Panc1 (cell line): ENCODE data around the gene SLC6A11. TPM values are rescaled to one million over a fixed set of nuclear protein-coding genes. Genes with fewer than 3 reads are reported as not detected.

ENCODE experiments used
- ATAC-seq: fragments of 200-7000 bp; cut with Tn5 transposase; 2 replicates; pipeline ENCODE4 v1.9.1; 2020; ENCODE audit warnings: mild to moderate bottlenecking, moderate library complexity
- BruUV-seq: library from RNA; stranded (reverse); fragments of 400-500 nt; replicated peaks from 2 replicates; lab custom pipeline; 2021; lab: Mats Ljungman, UMichigan
- CTCF ChIA-PET: fragments of 300-600 bp; sonication (Branson Sonifier 250); formaldehyde crosslinking; loops from one replicate; lab custom pipeline; 2022; ENCODE audit warnings: antibody characterized with exemption; lab: Charles Lee
- POLR2A ChIA-PET: fragments of 300-600 bp; sonication (Branson Sonifier 250); formaldehyde crosslinking; loops from one replicate; lab custom pipeline; 2022; ENCODE audit warnings: antibody characterized with exemption; lab: Charles Lee
- DNase-seq: peaks from one replicate; pipeline ENCODE4 v3.0.0-alpha.2; 2010; ENCODE audit warnings: low read depth, low spot score
- H3K27ac ChIP-seq: 2 replicates; pipeline ENCODE4 v1.5.1; 2011; ENCODE audit warnings: mild to moderate bottlenecking, low read length, inconsistent platforms
- H3K27me3 ChIP-seq: fragments of 200-500 bp; sonication (Bioruptor generic); 2 replicates; pipeline ENCODE4 v1.6.0; 2014; ENCODE audit warnings: low read length, inconsistent platforms; ENCODE audit not compliant: control insufficient read depth, insufficient read depth
- H3K36me3 ChIP-seq: fragments of 200-500 bp; sonication (Bioruptor generic); 2 replicates; pipeline ENCODE4 v1.5.1; 2014; ENCODE audit warnings: inconsistent platforms, mild to moderate bottlenecking, low read length, moderate library complexity; ENCODE audit not compliant: control insufficient read depth, insufficient read depth
- H3K4me1 ChIP-seq: 2 replicates; pipeline ENCODE4 v1.5.1; 2011; ENCODE audit warnings: inconsistent platforms, mild to moderate bottlenecking, low read length, moderate library complexity; ENCODE audit not compliant: control insufficient read depth, insufficient read depth
- H3K4me3 ChIP-seq, 2 experiments: 2 replicates each; pipeline ENCODE4 v1.5.1; 2011 to 2012; ENCODE audit warnings: low read depth in 2 of 2, low read length in 2 of 2, mild to moderate bottlenecking in 2 of 2, inconsistent platforms in 1 of 2, moderate library complexity in 1 of 2
- H3K9me3 ChIP-seq: fragments of 200-500 bp; sonication (Bioruptor generic); 2 replicates; pipeline ENCODE4 v1.5.1; 2014; ENCODE audit warnings: low read depth, mild to moderate bottlenecking, inconsistent platforms, low read length, moderate library complexity; ENCODE audit not compliant: control insufficient read depth, insufficient read depth
- POLR2AphosphoS5 ChIP-seq: IDR thresholded peaks from 2 replicates; pipeline ENCODE4 v1.6.1; 2012; ENCODE audit warnings: mild to moderate bottlenecking, low read depth, low read length, moderate library complexity
- SIN3A ChIP-seq: IDR thresholded peaks from 2 replicates; pipeline ENCODE4 v1.6.1; 2012; ENCODE audit warnings: low read depth, mild to moderate bottlenecking, low read length, moderate library complexity, borderline replicate concordance; ENCODE audit not compliant: insufficient read depth
- TCF7L2 ChIP-seq: IDR thresholded peaks from 2 replicates; pipeline ENCODE4 v1.6.1; 2011; ENCODE audit warnings: mild to moderate bottlenecking, low read depth, low read length, inconsistent platforms
- in situ Hi-C: cut with HindIII; loops from 2 replicates; pipeline ENCODE4 v1.10.0; 2016; ENCODE audit warnings: low sequenced_read_pairs, low pct_unique_long_range_greater_than_20kb
- intact Hi-C: fragments of 100-400 bp; cut with micrococcal nuclease; formaldehyde crosslinking; loops from one replicate; pipeline ENCODE4 v1.10.0; 2022; ENCODE audit not compliant: unreplicated experiment
- total RNA-seq: library from RNA; stranded (reverse); gene quantifications from one replicate; pipeline ENCODE4 v1.2.1, GENCODE V29; 2021; ENCODE audit not compliant: unreplicated experiment
- TF ChIP-seq, protein P1 (sequence below), 2 experiments: IDR thresholded peaks; 2 replicates each; pipeline ENCODE4 v1.6.1; 2011 to 2012; ENCODE audit warnings: low read depth in 2 of 2, control low read depth in 1 of 2, low read length in 1 of 2, mild to moderate bottlenecking in 1 of 2, moderate library complexity in 1 of 2; ENCODE audit not compliant: insufficient read depth in 1 of 2
- TF ChIP-seq, protein P2 (sequence below): fragments of 450-650 bp; IDR thresholded peaks from 2 replicates; pipeline ENCODE4 v1.5.1; 2017; ENCODE audit warnings: mild to moderate bottlenecking

SLC6A11 gene
- total RNA-seq, 1 experiment from 2014 or later: not detected

DNA sequence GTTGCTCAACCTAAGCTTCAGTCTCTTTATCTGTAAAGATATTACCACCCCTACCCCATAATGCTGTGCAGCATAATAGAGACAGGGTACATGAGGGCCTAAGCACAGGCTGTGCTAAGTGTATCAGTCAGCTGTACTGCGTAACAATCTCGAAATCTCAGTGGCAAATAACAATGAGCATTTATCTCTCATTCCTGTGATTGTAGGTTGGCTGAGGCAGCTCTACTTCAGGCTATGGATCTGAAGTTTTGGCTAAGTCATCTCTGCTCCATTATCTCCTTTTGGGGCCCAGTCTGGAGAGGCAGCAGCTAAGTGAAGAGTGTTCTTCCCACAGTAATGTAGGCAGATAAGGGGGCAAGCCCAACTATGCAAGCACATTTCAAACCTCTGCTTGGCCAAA is 7.1 kb upstream of the SLC6A11 start:
- TF ChIP-seq TCF7L2 (no peak), SIN3A (no peak), POLR2AphosphoS5 (no peak)
- TF ChIP-seq, protein P1, sequence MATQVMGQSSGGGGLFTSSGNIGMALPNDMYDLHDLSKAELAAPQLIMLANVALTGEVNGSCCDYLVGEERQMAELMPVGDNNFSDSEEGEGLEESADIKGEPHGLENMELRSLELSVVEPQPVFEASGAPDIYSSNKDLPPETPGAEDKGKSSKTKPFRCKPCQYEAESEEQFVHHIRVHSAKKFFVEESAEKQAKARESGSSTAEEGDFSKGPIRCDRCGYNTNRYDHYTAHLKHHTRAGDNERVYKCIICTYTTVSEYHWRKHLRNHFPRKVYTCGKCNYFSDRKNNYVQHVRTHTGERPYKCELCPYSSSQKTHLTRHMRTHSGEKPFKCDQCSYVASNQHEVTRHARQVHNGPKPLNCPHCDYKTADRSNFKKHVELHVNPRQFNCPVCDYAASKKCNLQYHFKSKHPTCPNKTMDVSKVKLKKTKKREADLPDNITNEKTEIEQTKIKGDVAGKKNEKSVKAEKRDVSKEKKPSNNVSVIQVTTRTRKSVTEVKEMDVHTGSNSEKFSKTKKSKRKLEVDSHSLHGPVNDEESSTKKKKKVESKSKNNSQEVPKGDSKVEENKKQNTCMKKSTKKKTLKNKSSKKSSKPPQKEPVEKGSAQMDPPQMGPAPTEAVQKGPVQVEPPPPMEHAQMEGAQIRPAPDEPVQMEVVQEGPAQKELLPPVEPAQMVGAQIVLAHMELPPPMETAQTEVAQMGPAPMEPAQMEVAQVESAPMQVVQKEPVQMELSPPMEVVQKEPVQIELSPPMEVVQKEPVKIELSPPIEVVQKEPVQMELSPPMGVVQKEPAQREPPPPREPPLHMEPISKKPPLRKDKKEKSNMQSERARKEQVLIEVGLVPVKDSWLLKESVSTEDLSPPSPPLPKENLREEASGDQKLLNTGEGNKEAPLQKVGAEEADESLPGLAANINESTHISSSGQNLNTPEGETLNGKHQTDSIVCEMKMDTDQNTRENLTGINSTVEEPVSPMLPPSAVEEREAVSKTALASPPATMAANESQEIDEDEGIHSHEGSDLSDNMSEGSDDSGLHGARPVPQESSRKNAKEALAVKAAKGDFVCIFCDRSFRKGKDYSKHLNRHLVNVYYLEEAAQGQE (IDR thresholded peaks at IDR 0.05; ENCODE audit: insufficient read depth in 1 of 2, low read depth in 2 of 2, low read length in 1 of 2): no peak
- TF ChIP-seq, protein P2, sequence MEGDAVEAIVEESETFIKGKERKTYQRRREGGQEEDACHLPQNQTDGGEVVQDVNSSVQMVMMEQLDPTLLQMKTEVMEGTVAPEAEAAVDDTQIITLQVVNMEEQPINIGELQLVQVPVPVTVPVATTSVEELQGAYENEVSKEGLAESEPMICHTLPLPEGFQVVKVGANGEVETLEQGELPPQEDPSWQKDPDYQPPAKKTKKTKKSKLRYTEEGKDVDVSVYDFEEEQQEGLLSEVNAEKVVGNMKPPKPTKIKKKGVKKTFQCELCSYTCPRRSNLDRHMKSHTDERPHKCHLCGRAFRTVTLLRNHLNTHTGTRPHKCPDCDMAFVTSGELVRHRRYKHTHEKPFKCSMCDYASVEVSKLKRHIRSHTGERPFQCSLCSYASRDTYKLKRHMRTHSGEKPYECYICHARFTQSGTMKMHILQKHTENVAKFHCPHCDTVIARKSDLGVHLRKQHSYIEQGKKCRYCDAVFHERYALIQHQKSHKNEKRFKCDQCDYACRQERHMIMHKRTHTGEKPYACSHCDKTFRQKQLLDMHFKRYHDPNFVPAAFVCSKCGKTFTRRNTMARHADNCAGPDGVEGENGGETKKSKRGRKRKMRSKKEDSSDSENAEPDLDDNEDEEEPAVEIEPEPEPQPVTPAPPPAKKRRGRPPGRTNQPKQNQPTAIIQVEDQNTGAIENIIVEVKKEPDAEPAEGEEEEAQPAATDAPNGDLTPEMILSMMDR: no peak
- Histone ChIP-seq H3K4me1 (no peaks in the 10 kb centered on the region), H3K4me3 (no peak overlapping the region), H3K27ac (no peak overlapping the region), H3K9me3 (no peaks in the 10 kb centered on the region), H3K27me3 (no peaks in the 10 kb centered on the region; the same call in 1 of the 2 replicates), H3K36me3 (no peaks in the 10 kb centered on the region)
- intact Hi-C loops (no loop called here), in situ Hi-C loops (no loop called here)
- ChIA-PET POLR2A (no interaction called here), CTCF (no interaction called here)
- no TSS peak for BruUV-seq
- ATAC-seq: no peak
- no peak for DNase-seq

DNA sequence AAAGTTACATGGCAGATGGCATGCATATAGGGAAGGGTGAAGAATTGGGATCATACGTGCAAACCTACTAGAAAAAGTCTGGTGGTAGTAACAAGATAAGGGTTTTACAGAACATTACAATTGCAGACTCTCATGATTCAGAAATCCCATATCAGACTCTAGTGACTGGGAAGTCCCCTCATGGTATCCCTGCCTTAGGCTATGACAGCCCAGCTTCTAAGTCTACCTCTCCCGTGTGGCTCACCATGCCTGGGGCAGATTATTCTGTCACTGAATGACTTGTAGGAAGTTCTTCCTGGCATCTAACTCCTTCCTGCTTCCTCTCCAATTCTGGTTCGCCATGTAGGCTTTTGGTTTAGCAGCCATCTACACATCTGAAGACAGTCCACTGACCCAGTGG is 5.7 kb upstream of the SLC6A11 start:
- no peak for DNase-seq
- no TSS peak for BruUV-seq

More for the DNA sequence above, 5.7 kb upstream of the SLC6A11 start:
- in situ Hi-C loops (no loop called here), intact Hi-C loops (no loop called here)
- no peak for TF ChIP-seq SIN3A
- no peak for TF ChIP-seq TCF7L2
- TF ChIP-seq, protein P1 (IDR thresholded peaks at IDR 0.05; ENCODE audit: insufficient read depth in 1 of 2, low read depth in 2 of 2, low read length in 1 of 2): no peak
- no peak for TF ChIP-seq POLR2AphosphoS5
- TF ChIP-seq, protein P2: no peak
- no peak overlapping the region for H3K27ac ChIP-seq
- ChIA-PET POLR2A (no interaction called here), CTCF (no interaction called here)
- ATAC-seq: no peak
- no peak overlapping the region for H3K4me3 ChIP-seq
- no peaks in the 10 kb centered on the region for H3K36me3 ChIP-seq
- no peaks in the 10 kb centered on the region for H3K4me1 ChIP-seq
- no peaks in the 10 kb centered on the region for H3K9me3 ChIP-seq
- H3K27me3 ChIP-seq: no peaks in the 10 kb centered on the region; the same call in 1 of the 2 replicates
